GM18505 (cell line): ENCODE data around the gene HAS3.
A peak's percentile ranks its signal among the peaks of the same experiment; 100 is the strongest.
"Not testable (repeated sequence)": the region's sequence is repeated elsewhere in the genome, so short reads cannot be mapped to it uniquely, and the experiment has no call there.

ENCODE experiments used
- ATAC-seq: cut with Tn5 transposase; IDR thresholded peaks from one replicate; pipeline ENCODE4 v1.9.1; 2021; ENCODE audit not compliant: unreplicated experiment
- POLR2A ChIP-seq: IDR thresholded peaks from 4 replicates; pipeline ENCODE4 v1.6.1; 2011; ENCODE audit warnings: borderline replicate concordance; ENCODE audit not compliant: insufficient read depth, insufficient read length; ENCODE audit errors: extremely low read depth

HAS3 gene

DNA sequence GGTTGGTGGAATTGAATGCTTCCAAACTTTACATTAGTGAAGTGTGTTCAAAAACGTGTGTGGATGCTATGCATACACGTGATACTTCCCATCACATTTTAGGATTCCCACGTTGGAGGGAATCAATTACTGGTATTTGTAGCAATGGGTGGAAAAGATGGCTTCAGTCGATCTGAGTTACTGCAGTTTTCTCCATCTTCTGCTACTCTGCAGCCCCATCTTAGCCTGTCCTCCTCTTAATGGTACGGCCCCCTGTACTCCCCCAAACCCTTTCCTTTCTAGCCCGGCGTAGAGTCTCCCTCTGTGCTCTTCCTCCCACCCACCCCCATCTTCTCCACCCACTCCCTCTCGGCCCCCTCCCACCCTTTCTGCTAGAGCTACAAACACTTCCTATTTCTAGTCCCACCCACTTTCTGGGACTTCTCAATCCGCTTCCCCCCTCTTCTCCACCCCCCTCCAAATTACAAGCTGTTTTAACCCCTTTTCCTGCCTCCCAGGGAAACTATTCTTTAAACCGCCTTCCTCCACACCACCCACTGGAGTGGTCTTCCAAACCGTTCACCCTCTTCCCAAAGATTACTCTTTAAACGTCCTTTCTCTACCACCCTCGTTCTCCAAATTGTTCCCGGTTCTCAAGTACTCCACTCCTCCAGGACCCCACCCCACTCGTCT lies 25.9 kb downstream of the HAS3 start:
- no peak for TF ChIP-seq POLR2A
- ATAC-seq = no peak

DNA sequence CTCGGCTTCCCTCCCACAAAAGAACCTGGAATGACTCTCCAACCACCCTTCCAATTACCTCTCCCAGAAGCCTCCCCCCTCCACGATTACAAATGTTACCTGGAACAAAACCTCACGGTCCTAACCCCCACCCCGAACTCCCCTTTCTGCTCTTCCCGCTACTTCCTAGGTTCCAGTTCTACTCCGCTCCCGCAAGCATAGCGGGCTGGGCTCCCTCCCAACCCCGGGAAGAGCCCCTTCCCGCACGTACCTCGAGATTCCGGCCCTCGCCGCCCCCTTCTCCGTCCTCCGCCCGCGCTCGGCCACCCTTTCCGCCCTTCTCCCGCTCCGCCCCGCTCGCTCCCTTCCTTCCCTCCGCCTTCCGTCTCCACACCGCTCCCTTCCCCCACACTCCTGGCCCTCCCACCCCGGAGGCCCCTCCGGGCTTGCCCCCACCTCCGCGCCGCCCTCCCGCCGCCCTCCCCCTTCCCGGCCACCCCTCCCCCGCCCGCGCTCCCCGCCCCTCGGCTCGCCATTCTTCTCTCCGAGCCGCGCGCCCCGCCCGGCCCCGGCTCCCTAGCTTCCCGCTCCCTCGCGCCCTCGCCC lies 26.5 kb downstream of the HAS3 start:
- peak; percentile 44 for ATAC-seq
- TF ChIP-seq POLR2A = no peak

DNA sequence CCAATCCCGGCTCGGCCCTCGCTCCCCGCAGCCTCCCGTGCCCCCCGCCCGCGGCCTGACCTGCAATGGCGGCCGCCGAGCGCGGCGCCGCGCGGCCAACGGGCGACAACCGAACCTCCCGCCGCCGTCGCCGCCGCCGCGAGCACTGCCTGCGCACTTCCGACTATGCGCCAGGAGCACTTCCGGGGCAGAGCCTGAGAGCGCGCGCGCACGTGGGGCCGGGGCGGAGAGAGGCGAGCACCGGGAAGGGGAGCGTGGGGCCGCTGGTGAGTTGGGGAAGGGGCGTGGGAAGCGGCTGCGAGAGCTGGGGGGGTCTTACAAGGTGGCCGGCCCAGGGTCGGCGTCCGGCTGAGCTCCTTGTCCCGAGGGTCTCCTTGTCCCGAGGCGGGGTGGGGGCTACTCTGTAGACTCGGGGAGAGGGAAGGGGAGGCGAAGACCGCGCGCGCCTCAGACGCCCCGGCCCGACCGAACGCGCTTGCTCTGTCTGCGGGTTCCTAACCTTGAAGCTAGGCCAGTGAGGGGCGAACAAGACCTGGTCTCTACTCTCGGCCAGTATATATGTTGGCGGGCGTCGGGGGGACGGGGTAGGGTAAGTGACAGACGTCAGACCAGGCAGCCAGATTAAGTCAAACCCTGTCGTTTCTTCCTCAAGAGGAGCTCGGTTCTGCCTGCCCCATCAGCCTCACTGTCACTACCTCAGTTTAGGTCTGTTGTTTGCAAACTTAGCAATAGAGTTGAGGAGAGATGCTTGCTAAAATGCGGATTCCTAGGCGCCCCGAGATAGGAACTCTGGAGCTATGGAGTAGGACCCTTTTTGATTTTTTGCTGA lies 27.2 kb downstream of the HAS3 start, which contains the start of the genes CHTF8 and UTP4:
Gene CHTF8 (minus strand): TSS at position 165 of the 829 bp plus-strand sequence. CDS start 11,130 bp downstream, outside the sequence.
Gene UTP4 (plus strand): TSS at position 226 of the 829 bp plus-strand sequence. CDS start 811 bp downstream, outside the sequence.
- peak; percentile 88 for ATAC-seq

DNA sequence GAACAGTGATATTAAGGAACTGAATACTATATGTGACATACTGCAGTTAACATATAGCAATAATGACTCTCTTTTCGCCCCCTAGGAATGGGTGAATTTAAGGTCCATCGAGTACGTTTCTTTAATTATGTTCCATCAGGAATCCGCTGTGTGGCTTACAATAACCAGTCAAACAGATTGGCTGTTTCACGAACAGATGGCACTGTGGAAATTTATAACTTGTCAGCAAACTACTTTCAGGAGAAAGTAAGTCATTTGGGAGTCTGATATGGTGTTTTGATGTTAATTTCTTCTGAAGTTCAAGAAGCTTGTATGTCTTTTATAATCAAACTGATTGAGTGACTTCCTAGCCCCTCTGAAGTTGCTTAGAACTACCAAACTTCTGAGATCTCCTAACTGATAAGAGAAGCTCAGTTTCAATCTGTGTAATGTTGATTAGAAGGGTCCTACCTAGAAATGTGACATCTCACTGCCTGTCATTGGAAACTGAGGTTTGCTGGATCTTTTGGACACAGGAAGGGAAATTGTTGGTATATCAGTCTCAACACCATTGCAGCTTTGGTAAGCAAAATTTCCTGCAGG lies 28.0 kb downstream of the HAS3 start:
- TF ChIP-seq POLR2A = no peak
- no peak for ATAC-seq

More for the DNA sequence above, 27.2 kb downstream of the HAS3 start, which contains the start of the genes CHTF8 and UTP4:
- peak; percentile 90 for TF ChIP-seq POLR2A

DNA sequence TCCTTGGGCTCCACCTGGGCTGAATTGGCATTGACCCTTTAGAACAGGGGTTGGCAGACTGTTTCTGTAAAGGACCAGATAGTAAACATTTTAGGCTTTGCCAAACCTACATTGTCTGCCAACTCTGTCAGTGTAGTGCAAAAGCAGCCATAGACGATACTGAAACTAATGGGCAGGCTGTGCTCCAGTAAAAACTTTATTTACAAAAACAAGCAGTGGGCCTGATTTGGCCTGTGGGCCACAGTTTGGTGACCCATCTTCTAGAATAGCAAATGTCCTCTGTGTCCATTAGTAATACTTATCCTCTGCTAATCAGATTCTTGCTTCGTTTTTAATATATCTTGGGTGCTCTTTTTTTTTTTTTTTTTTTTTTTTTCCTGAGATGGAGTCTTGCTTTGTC lies 33.2 kb downstream of the HAS3 start:
- no peak for TF ChIP-seq POLR2A
- ATAC-seq = no peak

DNA sequence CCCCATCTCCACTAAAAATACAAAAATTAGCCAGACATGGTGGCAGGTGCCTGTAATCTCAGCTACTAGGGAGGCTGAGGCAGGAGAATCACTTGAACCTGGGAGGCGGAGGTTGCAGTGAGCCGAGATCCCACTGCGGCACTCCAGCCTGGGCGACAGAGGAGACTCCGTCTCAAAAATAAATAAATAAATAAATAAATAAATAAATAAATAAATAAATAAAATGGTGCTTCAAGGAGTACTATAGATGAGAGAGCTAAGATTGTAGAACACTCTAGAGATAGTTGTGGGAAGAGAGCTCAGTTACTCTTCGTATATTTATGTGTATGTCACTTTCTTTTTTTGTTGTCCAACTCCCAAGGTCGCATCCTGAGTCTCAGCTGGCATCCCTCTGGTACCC lies 34.0 kb downstream of the HAS3 start:
- not testable (repeated sequence) for ATAC-seq

DNA sequence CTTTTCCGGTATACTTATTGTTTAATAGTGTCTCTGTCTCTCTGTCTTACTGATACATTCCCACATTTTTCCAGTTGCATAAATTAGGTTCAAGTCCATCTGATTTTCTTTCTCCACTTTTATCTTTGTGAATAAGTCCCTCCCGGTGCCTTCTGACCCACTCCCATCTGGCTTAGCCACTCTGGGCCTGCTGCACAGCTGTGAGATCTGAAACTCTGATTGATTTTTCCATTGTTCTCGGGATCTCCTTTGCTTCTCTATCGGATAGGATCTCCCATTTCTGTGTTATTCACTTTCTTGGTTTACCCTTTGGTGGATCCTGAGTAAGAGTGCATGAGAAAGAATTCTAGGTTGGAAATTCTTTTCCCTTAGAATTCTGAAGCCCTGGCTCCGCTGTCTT lies 35.6 kb downstream of the HAS3 start:
- no peak for ATAC-seq
- no peak for TF ChIP-seq POLR2A

DNA sequence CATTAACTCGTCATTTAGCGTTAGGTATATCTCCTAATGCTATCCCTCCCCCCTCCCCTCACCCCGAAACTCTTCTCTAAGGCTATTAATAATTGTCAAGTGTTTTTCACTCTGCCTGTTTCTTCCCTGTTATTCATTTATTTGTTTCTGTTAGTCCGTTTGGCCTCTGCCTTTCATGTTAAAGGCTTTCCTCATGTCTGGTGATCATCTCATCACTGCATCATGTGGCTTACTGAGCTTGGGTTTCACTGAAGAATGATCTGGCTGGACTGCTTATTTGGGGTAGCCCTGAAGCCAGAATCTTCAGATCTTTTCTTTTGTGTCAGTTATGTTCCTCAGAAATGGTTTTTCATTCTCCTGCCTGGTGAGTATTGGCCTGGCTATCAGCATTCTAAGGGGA lies 36.5 kb downstream of the HAS3 start:
- no peak for ATAC-seq
- TF ChIP-seq POLR2A = no peak

DNA sequence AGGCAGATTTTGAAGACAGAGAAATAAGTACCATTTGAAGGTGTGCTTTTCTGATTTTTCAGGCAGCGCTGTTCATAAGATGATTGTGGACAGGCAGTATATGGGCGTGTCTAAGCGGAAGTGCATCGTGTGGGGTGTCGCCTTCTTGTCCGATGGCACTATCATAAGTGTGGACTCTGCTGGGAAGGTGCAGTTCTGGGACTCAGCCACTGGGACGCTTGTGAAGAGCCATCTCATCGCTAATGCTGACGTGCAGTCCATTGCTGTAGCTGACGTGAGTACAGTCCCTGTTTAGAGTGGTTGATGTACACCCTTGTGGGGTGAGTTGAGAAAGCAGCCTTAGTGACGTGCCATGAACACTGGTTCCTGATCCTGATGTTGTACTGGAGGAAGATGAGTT lies 37.7 kb downstream of the HAS3 start:
- no peak for ATAC-seq
- TF ChIP-seq POLR2A = no peak

DNA sequence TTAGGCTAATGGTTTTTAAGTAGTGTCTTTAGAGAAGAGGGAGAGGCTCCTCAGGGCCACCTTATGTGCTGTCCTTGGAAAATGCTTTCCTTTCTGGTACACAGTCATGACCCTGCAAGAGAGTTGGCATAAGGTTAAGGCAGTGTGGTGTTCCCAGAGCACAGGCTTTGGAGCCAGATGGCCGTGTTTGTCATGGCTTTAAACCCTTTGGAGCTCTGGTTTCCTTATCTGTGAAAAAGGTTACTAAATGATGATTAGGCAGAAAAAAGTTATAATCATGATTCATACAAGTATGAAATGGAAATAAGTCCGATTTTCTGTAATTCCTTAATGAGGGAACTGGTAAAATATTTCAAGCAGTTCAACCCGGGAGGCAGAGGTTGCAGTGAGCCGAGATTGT lies 40.2 kb downstream of the HAS3 start:
- ATAC-seq = no peak
- TF ChIP-seq POLR2A = no peak

DNA sequence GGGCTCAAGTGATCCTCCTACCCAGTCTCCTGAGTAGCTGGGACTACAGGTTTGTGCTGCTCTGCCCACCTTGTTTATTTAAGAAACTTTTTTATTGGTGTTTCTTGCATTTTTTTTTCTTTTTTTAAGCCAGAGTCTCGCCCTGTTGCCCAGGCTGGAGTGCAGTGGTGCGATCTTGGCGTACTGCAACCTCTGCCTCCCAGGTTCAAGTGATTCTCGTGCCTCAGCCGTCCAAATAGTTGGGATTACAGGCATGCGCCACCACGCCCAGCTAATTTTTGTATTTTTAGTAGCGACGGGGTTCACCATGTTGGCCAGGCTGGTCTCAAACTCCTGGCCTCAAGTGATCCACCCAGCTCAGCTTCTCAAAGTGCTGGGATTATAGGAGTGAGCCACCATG lies 44.2 kb downstream of the HAS3 start:
- ATAC-seq = not testable (repeated sequence)

DNA sequence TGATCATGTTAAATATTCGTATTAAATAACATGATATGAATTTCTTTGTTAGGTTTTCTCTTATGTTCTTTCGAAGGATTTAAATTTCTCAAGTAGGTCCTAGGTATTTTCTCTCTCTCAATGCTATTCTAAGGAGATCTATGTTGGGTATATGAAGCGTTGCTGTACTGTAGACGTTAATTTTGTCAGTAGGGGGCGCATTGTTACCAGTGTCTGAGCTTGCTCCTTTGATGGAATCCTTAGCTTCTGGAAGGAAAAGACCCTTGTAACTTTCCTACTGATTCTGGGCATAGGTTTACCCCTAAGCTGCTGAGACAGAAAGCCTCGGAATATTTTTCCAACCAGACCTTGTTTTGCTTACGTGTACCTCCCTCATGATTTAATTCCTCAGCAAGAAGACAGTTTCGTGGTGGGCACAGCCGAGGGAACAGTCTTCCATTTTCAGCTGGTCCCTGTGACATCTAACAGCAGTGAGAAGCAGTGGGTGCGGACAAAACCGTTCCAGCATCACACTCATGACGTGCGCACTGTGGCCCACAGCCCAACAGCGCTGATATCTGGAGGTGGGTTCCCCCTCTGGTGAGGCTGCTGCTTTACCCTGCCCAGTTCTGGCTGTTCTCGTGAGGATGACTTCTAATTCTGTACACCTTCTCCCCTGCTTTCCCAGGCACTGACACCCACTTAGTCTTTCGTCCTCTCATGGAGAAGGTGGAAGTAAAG lies 44.9 kb downstream of the HAS3 start:
- no peak for ATAC-seq
- TF ChIP-seq POLR2A = no peak

DNA sequence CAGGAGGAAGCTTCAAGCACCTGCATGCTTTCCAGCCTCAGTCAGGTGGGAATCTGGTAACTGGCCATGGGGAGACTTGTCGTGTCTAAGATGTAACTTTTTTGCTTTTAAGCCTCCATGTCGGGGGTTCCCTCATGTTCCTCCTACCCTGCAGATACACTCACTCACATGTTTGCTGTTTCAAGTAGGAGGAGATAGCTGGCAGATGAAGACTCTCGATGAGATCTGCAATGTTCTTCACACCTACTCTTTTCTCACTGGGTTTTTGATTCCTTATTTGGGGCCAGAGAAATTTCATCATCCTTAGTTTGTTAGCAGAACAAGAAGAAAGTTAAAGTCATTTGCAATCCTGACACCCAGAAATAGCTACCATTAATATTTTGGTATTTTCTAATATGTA lies 51.7 kb downstream of the HAS3 start:
- TF ChIP-seq POLR2A = no peak
- ATAC-seq = no peak
